HepG2 (cell line): ENCODE data around the gene TXNDC11. TPM values are rescaled to one million over a fixed set of nuclear protein-coding genes. Genes with fewer than 3 reads are reported as not detected.

ENCODE experiments used
- ATRX ChIP-seq: sonication (generic); formaldehyde crosslinking; IDR thresholded peaks from 2 replicates; pipeline ENCODE4 v1.4.0; 2020; ENCODE audit warnings: missing genetic modification reagents, borderline replicate concordance
- MBNL3 ChIP-seq: fragments of 250-450 bp; sonication (Bioruptor Pico); conservative IDR thresholded peaks from 2 replicates; pipeline ENCODE4 v1.8.0; 2022; ENCODE audit warnings: mild to moderate bottlenecking, inconsistent platforms
- TEAD3 ChIP-seq: optimal IDR thresholded peaks from 2 replicates; pipeline ENCODE3; 2016; ENCODE audit warnings: borderline replicate concordance
- ZNF205 ChIP-seq: IDR thresholded peaks from 2 replicates; pipeline ENCODE4 v1.6.1; 2018; ENCODE audit warnings: missing biosample characterization, missing genetic modification reagents
- ZNF235 ChIP-seq: sonication (generic); formaldehyde crosslinking; IDR thresholded peaks from 2 replicates; pipeline ENCODE4 v1.8.1; 2023; ENCODE audit warnings: mild to moderate bottlenecking, missing genetic modification reagents, borderline replicate concordance
- ZNF253 ChIP-seq: sonication (generic); formaldehyde crosslinking; IDR thresholded peaks from 2 replicates; pipeline ENCODE4 v1.8.0; 2022; ENCODE audit warnings: mild to moderate bottlenecking, missing genetic modification reagents, borderline replicate concordance
- ZNF670 ChIP-seq: sonication (generic); formaldehyde crosslinking; IDR thresholded peaks from 2 replicates; pipeline ENCODE4 v1.8.0; 2022; ENCODE audit warnings: mild to moderate bottlenecking, missing genetic modification reagents, borderline replicate concordance
- ZNF678 ChIP-seq: sonication (generic); formaldehyde crosslinking; IDR thresholded peaks from 2 replicates; pipeline ENCODE4 v1.4.0; 2020; ENCODE audit warnings: mild to moderate bottlenecking, missing genetic modification reagents
- ZNF768 ChIP-seq: sonication (generic); formaldehyde crosslinking; IDR thresholded peaks from 2 replicates; pipeline ENCODE4 v1.4.0; 2020; ENCODE audit warnings: missing genetic modification reagents
- ZSCAN21 ChIP-seq: sonication (generic); formaldehyde crosslinking; IDR thresholded peaks from 2 replicates; pipeline ENCODE4 v1.8.0; 2022; ENCODE audit warnings: mild to moderate bottlenecking, missing genetic modification reagents, moderate library complexity, borderline replicate concordance
- polyA plus RNA-seq, 8 experiments: library from polyadenylated mRNA; depleted of rRNA in 3 of 8; stranded (reverse) in 7 of 8; unstranded in 1 of 8; fragments of >200 nt; fragmentation: Illumina TruSeq in 4 of 8; extraction: Trizol in 4 of 8; gene quantifications; 2 replicates each; pipeline versions ENCODE4 v1.2.1 to v1.2.3, GENCODE V29; 2011 to 2016; ENCODE audit warnings: low read depth in 4 of 8, missing spikeins in 1 of 8, mixed read lengths in 1 of 8; ENCODE audit not compliant: insufficient read depth in 1 of 8
- total RNA-seq, 5 experiments: library from RNA; depleted of rRNA; stranded (reverse); fragments of >200 nt; fragmentation: Illumina TruSeq; extraction: Trizol; gene quantifications; 2 replicates each; pipeline ENCODE4 v1.2.3, GENCODE V29; 2016; ENCODE audit warnings: low read depth in 1 of 5
- TF ChIP-seq, protein P1 (sequence below), 2 experiments: sonication (generic) in 1 of 2; formaldehyde crosslinking in 1 of 2; IDR thresholded peaks; 2 replicates each; pipeline versions ENCODE4 v1.4.0 to v1.6.1; 2016 to 2020; ENCODE audit warnings: borderline replicate concordance in 1 of 2, low read depth in 1 of 2, mild to moderate bottlenecking in 1 of 2, missing genetic modification reagents in 1 of 2
- TF ChIP-seq, protein P2 (sequence below): sonication (generic); formaldehyde crosslinking; IDR thresholded peaks from 2 replicates; pipeline ENCODE4 v1.5.0; 2020; ENCODE audit warnings: mild to moderate bottlenecking, missing genetic modification reagents
- TF ChIP-seq, protein P3 (sequence below): sonication (generic); formaldehyde crosslinking; IDR thresholded peaks from 2 replicates; pipeline ENCODE4 v1.8.0; 2022; ENCODE audit warnings: missing genetic modification reagents, mild to moderate bottlenecking, borderline replicate concordance

Gene TXNDC11
- total and polyA plus RNA-seq, 2 of the 13 experiments (the other 11 are each of a cell fraction or from before 2014, with no cell fraction given), result 74.9 to 123 TPM

DNA sequence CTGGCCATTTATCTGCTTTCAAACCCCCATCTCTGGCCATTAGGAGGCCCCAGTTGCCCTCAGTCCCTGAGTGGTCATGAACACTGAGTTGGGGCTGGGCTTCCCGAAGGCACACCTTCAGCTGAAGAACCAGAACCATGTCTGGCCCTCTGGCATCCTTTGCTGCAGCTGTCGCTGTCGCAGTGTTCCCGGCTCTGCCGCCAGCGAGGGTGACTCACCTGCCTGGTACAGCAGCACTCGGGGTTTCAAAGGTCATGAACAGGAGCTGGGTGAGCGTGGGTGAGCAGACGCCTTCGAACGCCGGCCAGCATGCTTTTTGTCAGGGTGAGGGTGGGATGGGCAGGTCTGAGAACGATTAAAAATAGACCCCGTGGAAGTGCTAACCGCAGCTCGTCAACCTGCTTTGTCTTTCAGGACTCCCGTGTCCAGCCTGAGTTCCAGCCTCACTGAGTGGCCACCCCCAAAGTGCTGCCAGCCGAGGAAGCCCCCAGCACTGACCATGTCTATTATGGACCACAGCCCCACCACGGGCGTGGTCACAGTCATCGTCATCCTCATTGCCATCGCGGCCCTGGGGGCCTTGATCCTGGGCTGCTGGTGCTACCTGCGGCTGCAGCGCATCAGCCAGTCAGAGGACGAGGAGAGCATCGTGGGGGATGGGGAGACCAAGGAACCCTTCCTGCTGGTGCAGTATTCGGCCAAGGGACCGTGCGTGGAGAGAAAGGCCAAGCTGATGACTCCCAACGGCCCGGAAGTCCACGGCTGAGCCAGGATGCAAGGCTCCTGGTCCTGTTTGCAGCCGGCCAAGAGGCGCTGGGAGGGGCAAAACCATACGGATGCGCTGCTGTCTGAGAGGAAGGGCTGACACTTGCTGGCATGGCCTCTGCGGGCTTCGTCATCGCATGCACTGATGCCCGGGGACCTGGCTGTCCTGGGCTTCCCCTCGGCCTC lies 66.8 kb downstream of the TXNDC11 start (continued):
- TF ChIP-seq, protein P1, sequence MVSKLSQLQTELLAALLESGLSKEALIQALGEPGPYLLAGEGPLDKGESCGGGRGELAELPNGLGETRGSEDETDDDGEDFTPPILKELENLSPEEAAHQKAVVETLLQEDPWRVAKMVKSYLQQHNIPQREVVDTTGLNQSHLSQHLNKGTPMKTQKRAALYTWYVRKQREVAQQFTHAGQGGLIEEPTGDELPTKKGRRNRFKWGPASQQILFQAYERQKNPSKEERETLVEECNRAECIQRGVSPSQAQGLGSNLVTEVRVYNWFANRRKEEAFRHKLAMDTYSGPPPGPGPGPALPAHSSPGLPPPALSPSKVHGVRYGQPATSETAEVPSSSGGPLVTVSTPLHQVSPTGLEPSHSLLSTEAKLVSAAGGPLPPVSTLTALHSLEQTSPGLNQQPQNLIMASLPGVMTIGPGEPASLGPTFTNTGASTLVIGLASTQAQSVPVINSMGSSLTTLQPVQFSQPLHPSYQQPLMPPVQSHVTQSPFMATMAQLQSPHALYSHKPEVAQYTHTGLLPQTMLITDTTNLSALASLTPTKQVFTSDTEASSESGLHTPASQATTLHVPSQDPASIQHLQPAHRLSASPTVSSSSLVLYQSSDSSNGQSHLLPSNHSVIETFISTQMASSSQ (IDR thresholded peaks at IDR 0.05; ENCODE audit: low read depth), result no peak
- TF ChIP-seq, protein P1 (CRISPR knock-in tag; IDR thresholded peaks at IDR 0.05; ENCODE audit: borderline replicate concordance), result 0 out of 2 replicates have a peak, but pooled peaks have one; percentile 37
- TF ChIP-seq ZNF205 (CRISPR knock-in tag), result peak; percentile 85
- TF ChIP-seq MBNL3, result no peak
- no peak for TF ChIP-seq ZNF678
- no peak for TF ChIP-seq ZNF670 (CRISPR knock-in tag)
- peak; percentile 52 for TF ChIP-seq ZNF768 (CRISPR knock-in tag)
- TF ChIP-seq ZSCAN21 (CRISPR knock-in tag), result peak; percentile 56; the same call in 1 of the 2 replicates
- TF ChIP-seq ZNF235 (CRISPR knock-in tag), result no peak
- TF ChIP-seq, protein P2, sequence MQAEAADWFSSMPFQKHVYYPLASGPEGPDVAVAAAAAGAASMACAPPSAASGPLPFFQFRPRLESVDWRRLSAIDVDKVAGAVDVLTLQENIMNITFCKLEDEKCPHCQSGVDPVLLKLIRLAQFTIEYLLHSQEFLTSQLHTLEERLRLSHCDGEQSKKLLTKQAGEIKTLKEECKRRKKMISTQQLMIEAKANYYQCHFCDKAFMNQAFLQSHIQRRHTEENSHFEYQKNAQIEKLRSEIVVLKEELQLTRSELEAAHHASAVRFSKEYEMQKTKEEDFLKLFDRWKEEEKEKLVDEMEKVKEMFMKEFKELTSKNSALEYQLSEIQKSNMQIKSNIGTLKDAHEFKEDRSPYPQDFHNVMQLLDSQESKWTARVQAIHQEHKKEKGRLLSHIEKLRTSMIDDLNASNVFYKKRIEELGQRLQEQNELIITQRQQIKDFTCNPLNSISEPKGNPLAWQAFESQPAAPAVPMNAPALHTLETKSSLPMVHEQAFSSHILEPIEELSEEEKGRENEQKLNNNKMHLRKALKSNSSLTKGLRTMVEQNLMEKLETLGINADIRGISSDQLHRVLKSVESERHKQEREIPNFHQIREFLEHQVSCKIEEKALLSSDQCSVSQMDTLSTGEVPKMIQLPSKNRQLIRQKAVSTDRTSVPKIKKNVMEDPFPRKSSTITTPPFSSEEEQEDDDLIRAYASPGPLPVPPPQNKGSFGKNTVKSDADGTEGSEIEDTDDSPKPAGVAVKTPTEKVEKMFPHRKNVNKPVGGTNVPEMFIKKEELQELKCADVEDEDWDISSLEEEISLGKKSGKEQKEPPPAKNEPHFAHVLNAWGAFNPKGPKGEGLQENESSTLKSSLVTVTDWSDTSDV (CRISPR knock-in tag), result no peak; the same call in 1 of the 2 replicates
- no peak for TF ChIP-seq ZNF253 (CRISPR knock-in tag)
- no peak for TF ChIP-seq ATRX (CRISPR knock-in tag)
- TF ChIP-seq TEAD3, result peak; percentile 77
- TF ChIP-seq, protein P3, sequence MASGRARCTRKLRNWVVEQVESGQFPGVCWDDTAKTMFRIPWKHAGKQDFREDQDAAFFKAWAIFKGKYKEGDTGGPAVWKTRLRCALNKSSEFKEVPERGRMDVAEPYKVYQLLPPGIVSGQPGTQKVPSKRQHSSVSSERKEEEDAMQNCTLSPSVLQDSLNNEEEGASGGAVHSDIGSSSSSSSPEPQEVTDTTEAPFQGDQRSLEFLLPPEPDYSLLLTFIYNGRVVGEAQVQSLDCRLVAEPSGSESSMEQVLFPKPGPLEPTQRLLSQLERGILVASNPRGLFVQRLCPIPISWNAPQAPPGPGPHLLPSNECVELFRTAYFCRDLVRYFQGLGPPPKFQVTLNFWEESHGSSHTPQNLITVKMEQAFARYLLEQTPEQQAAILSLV, result no peak
